ENCODE measurements around the gene APOC3. TPM values are rescaled to one million over a fixed set of nuclear protein-coding genes. Genes with fewer than 3 reads are reported as not detected.

The APOC3 gene
- total RNA-seq, 1 donor from 2014 or later = 83.1 TPM

GRCh38 chr11:116842909-116843308 is 13.2 kb downstream of the APOC3 start:
- no peaks in the 10 kb centered on the region for H3K27me3 ChIP-seq
- no peaks in the 10 kb centered on the region for H3K4me1 ChIP-seq
- peaks cover 37 to 46% of the 10 kb centered on the region in 2 donors for H3K36me3 ChIP-seq
- no peak for TF ChIP-seq CTCF (IDR thresholded peaks at IDR 0.05)
- DNase-seq (ENCODE audit: low spot score in 2 of 2) = no peak
- H3K4me3 ChIP-seq = no peak overlapping the region
- H3K9me3 ChIP-seq = no peaks in the 10 kb centered on the region
- no peak overlapping the region for H3K27ac ChIP-seq
- intact Hi-C loops (cut with DNase I) = no loop called here

DNA sequence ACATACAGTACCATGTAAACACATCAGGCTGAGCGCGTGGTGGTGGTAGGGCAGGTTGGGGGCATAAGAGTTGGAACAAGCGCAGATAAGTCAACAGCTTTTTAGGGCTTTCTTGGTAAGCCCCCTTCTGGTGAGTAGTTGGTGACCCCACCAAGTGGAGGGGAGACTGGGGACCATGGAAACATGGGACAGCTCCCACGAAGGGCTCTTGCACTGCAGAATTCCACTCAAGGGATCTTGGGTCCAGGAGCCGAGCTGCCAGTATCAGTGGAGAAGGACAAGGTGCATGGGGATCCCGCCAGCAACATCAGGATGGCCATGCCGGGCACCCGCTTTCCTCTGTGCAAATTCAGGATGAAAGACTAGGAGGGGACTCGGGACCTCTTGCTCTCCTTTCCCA is 14.0 kb downstream of the APOC3 start:
- Histone ChIP-seq H3K27me3 (no peaks in the 10 kb centered on the region), H3K36me3 (peaks cover 37 to 52% of the 10 kb centered on the region in 2 donors), H3K27ac (no peak overlapping the region), H3K4me1 (no peaks in the 10 kb centered on the region), H3K4me3 (no peak overlapping the region), H3K9me3 (no peaks in the 10 kb centered on the region)
- intact Hi-C loops (cut with DNase I) = no loop called here
- no peak for TF ChIP-seq CTCF (IDR thresholded peaks at IDR 0.05)
- DNase-seq (ENCODE audit: low spot score in 2 of 2) = no peak

DNA sequence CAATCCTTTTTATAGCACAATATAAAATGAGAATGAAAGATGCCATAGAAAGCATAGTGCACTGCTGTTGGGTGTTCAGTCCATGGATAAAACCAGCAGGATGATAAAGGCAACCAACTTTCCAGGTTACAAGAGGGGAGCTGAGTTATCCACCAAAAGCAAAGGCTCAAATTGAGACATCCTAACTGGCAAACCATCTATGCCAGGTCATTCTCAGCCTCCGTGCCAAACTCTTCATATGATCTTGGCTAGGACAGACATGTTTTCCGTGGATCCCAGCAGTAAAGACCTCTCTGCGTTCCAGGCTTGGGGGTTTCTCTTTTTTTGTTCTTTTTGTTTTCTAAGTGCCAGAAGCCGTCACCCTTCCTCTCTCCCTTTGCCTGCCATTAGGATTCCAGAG is 15.0 kb downstream of the APOC3 start:
- H3K27me3 ChIP-seq = no peaks in the 10 kb centered on the region
- H3K9me3 ChIP-seq = no peaks in the 10 kb centered on the region
- H3K4me1 ChIP-seq = no peaks in the 10 kb centered on the region
- intact Hi-C loops (cut with DNase I) = no loop called here
- DNase-seq (ENCODE audit: low spot score in 2 of 2) = no peak
- no peak overlapping the region for H3K27ac ChIP-seq
- H3K36me3 ChIP-seq = peaks cover 40 to 56% of the 10 kb centered on the region in 2 donors
- no peak overlapping the region for H3K4me3 ChIP-seq
- no peak for TF ChIP-seq CTCF (IDR thresholded peaks at IDR 0.05)

GRCh38 chr11:116847612-116848011 is 17.9 kb downstream of the APOC3 start:
- Histone ChIP-seq H3K4me1 (peaks cover 2 to 8% of the 10 kb centered on the region in 2 donors), H3K9me3 (no peaks in the 10 kb centered on the region), H3K27me3 (no peaks in the 10 kb centered on the region), H3K4me3 (no peak overlapping the region), H3K27ac (no peak overlapping the region), H3K36me3 (peaks cover 40 to 56% of the 10 kb centered on the region in 2 donors)
- no peak for TF ChIP-seq CTCF (IDR thresholded peaks at IDR 0.05)
- DNase-seq (ENCODE audit: low spot score in 2 of 2) = no peak
- intact Hi-C loops (cut with DNase I) = no loop called here

- TF ChIP-seq CTCF (IDR thresholded peaks at IDR 0.05) = no peak
- H3K27me3 ChIP-seq = no peaks in the 10 kb centered on the region
- H3K4me1 ChIP-seq = peaks cover 2 to 8% of the 10 kb centered on the region in 2 donors
- DNase-seq (ENCODE audit: low spot score in 2 of 2) = peak in 1 of 2 donors; percentile 55
- intact Hi-C loops (cut with DNase I) = no loop called here
- no peak overlapping the region for H3K27ac ChIP-seq
- no peaks in the 10 kb centered on the region for H3K9me3 ChIP-seq
- H3K36me3 ChIP-seq = peaks cover 34 to 42% of the 10 kb centered on the region in 2 donors
- H3K4me3 ChIP-seq = no peak overlapping the region
Measured at GRCh38 chr11:116849060-116849459, 19.4 kb downstream of the APOC3 start.

DNA sequence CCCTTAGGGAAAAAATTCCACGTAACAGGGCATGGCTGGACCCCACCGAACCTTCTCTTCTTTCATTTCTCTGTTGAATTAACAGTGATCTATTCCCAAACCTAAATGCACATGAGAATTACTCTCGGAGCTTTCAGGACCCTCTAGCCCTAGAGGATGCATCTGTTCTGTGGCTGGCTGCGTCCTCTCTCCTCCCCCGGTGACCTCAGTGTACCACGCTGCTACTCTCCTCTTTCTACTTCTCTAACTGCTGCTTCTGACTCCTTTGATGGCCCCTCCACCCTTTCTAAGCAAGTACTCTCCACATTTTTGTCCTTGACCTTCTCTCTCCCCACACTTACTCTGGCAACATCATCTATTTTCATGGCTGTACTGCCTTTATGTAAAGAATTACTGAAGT is 19.8 kb downstream of the APOC3 start:
- intact Hi-C loops (cut with DNase I) = no loop called here
- Histone ChIP-seq H3K36me3 (peaks cover 34 to 39% of the 10 kb centered on the region in 2 donors), H3K4me1 (peaks cover 2 to 8% of the 10 kb centered on the region in 2 donors), H3K27me3 (no peaks in the 10 kb centered on the region), H3K27ac (no peak overlapping the region), H3K9me3 (no peaks in the 10 kb centered on the region), H3K4me3 (no peak overlapping the region)
- no peak for DNase-seq (ENCODE audit: low spot score in 2 of 2)
- TF ChIP-seq CTCF (IDR thresholded peaks at IDR 0.05) = no peak

Data from ascending aorta (tissue), 2 donors.